Measurements from ENCODE around the gene CDH13.

Gene CDH13

GRCh38 chr16:82626791-82627261, at the start of gene CDH13:
Gene CDH13, plus strand, starts transcription at chr16:82626969.
- no peak for DNase-seq (ENCODE audit: low read depth in 2 of 2)

GRCh38 chr16:82580298-82580890, 46.4 kb upstream of the CDH13 start:
- no peak for DNase-seq (ENCODE audit: low read depth in 2 of 2)

GRCh38 chr16:82582975-82583374, 43.8 kb upstream of the CDH13 start:
- no peak for DNase-seq (ENCODE audit: low read depth in 2 of 2)

DNA sequence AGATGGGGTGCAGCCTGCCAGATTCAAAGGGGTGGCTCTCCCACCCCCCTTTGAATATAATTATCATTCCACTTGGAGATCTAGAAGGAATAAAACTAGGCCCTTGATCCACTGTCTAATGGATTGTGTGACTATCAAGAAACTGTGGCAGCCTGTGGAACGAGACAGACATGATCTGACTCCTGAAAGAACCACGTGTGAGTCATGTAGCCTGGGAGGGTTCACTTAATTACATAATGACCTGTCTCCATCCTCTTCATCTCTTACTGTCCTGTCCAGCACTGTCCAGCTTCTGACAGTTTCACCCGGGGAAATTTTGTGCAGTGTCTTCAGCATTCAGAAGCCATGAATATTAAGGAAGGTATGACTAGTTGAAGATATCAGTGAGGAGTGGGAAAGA, 43.3 kb upstream of the CDH13 start:
- DNase-seq (ENCODE audit: low read depth in 2 of 2) = no peak

GRCh38 chr16:82584553-82585152, 42.1 kb upstream of the CDH13 start:
- DNase-seq (ENCODE audit: low read depth in 2 of 2) = no peak

DNA sequence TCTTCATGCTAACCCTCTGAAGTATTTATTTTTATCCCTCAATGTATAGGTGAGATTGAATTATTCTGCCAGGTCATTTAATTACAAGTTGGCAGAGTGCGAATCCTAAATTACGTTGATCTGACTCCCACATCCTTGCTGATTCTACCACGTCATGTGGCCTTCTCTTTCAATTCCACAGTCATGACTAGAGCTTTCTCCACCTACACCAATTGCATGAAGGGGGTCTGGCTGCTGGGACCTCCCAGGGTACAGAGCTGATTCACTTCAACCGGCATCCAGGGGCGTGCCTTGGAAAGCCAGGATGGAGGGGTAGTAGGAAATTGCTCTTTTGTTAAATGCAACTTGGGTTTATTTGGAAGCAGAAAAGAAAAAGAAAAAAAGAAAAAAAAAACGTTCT, 41.1 kb upstream of the CDH13 start:
- no peak for DNase-seq (ENCODE audit: low read depth in 2 of 2)

GRCh38 chr16:82586130-82586529, 40.6 kb upstream of the CDH13 start:
- no peak for DNase-seq (ENCODE audit: low read depth in 2 of 2)

GRCh38 chr16:82587289-82587688, 39.5 kb upstream of the CDH13 start:
- no peak for DNase-seq (ENCODE audit: low read depth in 2 of 2)

GRCh38 chr16:82589407-82589806, 37.4 kb upstream of the CDH13 start:
- no peak for DNase-seq (ENCODE audit: low read depth in 2 of 2)

DNA sequence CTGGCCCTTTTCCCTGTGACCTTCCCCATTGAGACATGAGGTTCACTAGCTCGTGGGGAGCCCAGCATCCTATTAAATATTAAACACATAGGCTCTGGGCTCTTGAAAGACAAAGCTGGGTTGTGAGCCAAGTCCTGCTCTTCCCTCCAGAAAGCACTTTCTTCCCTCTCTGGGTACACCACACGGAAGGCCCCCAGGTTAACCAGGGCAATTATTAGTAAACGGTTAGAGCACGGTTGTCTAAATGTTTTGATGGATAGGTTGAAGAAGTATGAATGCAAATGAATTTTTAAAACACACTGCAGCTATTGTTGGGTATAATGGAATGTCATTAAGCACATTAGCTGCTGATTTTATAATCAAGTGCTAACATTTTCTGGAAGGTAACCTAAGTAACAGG, 32.7 kb upstream of the CDH13 start:
- DNase-seq (ENCODE audit: low read depth in 2 of 2) = no peak

- no peak for DNase-seq (ENCODE audit: low read depth in 2 of 2)
These were observed 28.0 kb upstream of the CDH13 start for GRCh38 chr16:82598771-82599170.

DNA sequence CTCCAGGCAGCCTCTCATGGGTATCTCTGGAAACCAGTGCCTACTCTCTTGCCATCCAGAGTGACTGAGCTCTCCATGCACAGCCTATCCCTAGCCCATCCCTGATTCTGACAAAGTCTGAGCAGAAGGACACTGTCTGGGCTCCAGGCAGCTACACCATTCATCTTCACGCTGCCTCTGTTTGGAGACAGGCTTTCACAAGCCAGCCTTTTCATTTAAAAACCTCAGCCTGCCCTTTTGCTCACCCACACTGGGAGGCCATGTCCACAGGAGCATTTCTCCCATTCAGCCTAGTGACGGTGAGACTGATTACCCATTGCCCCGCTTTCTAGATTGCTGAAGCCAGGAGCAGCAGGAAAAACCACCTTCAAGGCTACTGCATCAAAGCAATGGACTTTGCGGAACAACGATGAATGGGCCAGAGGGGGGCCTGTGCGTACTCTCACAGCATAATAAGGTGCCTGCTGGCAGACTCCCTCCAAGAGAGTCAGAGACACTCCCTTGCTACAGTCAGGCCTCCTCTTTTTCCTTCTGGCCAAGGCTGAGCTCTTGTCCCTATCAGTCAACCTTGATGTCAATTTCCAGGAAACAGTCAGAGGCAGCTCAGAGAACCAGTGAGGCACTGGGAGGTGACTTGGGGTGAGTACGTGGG, 24.7 kb upstream of the CDH13 start:
- DNase-seq (ENCODE audit: low read depth in 2 of 2) = no peak

DNA sequence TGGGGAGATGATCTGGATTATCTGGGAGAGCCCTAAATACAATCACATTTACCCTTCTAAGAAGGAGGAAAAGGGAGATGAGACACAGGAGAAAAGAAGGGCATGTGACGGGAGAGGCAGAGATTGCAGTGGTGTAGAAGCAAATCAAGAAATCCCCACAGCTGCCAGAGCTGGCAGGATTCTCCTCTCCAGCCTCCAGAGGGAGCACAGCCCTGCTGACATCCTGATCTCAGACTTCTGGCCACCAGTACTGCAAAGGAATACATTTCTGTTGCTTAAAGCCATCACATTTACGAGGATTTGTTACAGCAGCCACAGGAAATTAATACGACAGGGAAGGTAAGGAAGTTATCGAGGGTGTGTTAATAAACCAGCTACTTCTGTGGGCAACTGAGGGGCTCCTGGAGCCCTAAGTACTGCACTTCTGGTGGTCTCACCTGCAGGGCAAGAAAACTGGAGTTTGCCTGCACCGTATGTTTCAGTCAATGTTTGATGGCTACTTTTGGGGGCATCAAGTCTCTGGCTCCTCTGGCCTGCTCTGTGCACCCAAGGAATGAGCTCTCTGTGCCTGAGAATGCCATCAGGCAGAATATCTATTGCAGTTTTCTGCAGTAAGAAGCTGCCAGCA, 22.9 kb upstream of the CDH13 start:
- DNase-seq (ENCODE audit: low read depth in 2 of 2) = no peak

DNA sequence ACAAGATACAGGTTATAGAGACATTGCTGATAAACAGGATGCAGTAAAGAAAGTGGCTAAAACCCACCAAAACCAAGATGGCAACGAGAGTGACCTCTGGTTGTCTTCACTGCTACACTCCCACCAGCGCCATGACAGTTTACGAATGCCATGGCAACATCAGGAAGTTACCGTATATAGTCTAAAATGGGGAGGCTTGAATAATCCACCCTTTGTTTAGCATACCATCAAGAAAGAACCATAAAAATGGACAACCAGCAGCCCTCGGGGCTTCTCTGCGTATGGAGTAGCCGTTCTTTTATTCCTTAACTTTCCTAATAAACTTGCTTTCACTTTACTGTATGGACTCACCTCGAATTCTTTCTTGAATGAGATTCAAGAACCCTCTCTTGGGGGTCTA, 21.7 kb upstream of the CDH13 start:
- no peak for DNase-seq (ENCODE audit: low read depth in 2 of 2)

DNA sequence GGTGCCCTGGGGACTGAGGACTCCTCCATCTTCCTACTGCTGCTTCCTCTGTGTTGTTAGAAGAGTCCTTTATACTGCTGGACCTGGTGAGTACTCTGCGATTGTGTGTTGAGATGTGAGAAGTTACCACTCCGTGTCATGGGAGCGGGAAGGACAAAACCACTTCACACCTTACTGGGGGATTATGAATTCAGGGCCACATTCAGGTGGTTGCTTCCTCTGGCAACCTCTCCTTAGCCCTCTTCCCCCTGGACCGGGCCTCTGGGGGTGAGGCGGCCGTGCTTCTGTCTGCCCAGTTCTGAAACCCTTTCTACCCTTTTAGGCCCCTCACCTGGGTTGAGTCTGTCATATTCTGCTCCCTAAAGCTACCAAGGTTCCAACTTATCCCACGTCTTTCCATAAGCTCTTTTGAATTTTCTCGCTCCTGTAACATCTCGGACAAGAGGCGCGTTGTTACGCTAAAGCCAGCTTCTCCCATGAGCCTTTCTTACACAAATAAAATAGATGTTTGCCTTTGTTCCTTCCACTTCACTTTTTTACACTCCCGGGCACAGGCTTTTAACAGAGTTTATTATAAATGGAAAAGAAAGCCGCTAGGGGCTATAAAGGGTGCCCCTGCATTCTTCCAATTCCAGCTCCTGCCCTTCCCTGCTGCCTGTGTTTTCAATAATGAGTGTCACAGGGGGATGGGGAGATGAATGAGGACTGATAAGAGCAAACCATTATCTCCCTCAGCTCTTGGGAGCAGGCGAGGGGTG, 20.7 kb upstream of the CDH13 start:
- no peak for DNase-seq (ENCODE audit: low read depth in 2 of 2)

- DNase-seq (ENCODE audit: low read depth in 2 of 2) = no peak
These were observed 17.6 kb upstream of the CDH13 start for GRCh38 chr16:82609140-82609539.

DNA sequence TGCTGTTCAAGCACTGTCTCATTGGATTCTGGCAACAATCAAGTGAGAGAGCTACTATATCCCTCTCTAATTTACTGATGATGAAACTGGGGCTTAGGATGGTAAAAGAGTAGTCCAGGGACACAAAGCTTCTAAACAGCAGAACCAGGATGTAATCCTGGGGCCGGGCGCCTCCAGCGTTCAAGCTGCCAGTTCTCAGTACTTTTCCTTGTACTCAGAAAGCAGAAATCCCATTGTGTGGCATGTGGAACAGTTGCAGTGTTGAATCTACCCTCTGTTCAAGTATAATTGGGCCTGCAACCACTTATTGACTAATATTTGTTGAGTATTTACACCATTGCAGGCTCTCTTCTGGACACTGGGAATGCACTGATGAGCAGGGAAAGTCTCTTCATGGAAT, 14.5 kb upstream of the CDH13 start:
- DNase-seq (ENCODE audit: low read depth in 2 of 2) = no peak

GRCh38 chr16:82616356-82616755, 10.4 kb upstream of the CDH13 start:
- DNase-seq (ENCODE audit: low read depth in 2 of 2) = no peak

DNA sequence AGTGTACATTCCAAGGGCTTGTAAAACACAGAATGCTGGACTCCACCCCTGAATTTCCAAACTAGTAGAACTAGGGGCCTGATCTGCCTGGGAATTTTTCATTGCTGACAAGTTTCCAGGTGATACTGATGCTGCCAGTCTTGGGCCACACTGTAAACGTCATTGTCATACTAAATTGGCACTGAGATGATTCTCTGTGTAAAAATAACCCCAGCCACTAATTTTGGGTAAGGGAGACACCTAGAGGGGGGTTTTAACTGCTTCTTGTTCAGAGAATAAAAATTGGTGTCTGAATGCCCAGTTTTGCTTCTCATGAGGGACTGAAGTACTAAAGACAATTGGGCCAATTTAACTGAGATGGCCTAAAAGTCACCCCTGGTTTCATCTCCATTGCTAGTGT, 5.0 kb upstream of the CDH13 start:
- DNase-seq (ENCODE audit: low read depth in 2 of 2) = no peak

- DNase-seq (ENCODE audit: low read depth in 2 of 2) = no peak
These were observed 3.5 kb upstream of the CDH13 start for GRCh38 chr16:82623241-82623640.

GRCh38 chr16:82625066-82625968, 1.5 kb upstream of the CDH13 start:
- no peak for DNase-seq (ENCODE audit: low read depth in 2 of 2)

Data from activated CD8-positive, alpha-beta memory T cell treated with anti-CD3 and anti-CD28 coated beads for 4 hours (primary cell).